ENCODE results near the gene CLIP2.
"Not testable (repeated sequence)": the region's sequence is repeated elsewhere in the genome, so short reads cannot be mapped to it uniquely, and the experiment has no call there.

Gene CLIP2

GRCh38 chr7:74289018-74289658 lies at the start of gene CLIP2:
Gene CLIP2 (plus strand): TSS chr7:74289407. CDS start chr7:74317547, 28,140 bp downstream.
- peak; percentile 58 to 61 for DNase-seq (ENCODE audit: low read depth in 2 of 2)

- DNase-seq (ENCODE audit: low read depth in 2 of 2) = no peak
Measured at GRCh38 chr7:74240482-74240881, 48.7 kb upstream of the CLIP2 start.

- DNase-seq (ENCODE audit: low read depth in 2 of 2) = no peak
Measured at GRCh38 chr7:74242122-74242443, 47.1 kb upstream of the CLIP2 start.

GRCh38 chr7:74246497-74246896 lies 42.7 kb upstream of the CLIP2 start:
- DNase-seq (ENCODE audit: low read depth in 2 of 2) = no peak

GRCh38 chr7:74248156-74248555 lies 41.1 kb upstream of the CLIP2 start:
- DNase-seq (ENCODE audit: low read depth in 2 of 2) = no peak

GRCh38 chr7:74249058-74249457 lies 40.1 kb upstream of the CLIP2 start:
- not testable (repeated sequence) for DNase-seq (ENCODE audit: low read depth in 2 of 2)

GRCh38 chr7:74252893-74253292 lies 36.3 kb upstream of the CLIP2 start:
- DNase-seq (ENCODE audit: low read depth in 2 of 2) = no peak

- DNase-seq (ENCODE audit: low read depth in 2 of 2) = no peak
Measured at GRCh38 chr7:74253331-74253730, 35.9 kb upstream of the CLIP2 start.

- no peak for DNase-seq (ENCODE audit: low read depth in 2 of 2)
Measured at GRCh38 chr7:74253835-74254128, 35.4 kb upstream of the CLIP2 start.

- peak; percentile 86 to 88 for DNase-seq (ENCODE audit: low read depth in 2 of 2)
Measured at GRCh38 chr7:74254129-74254857, 34.9 kb upstream of the CLIP2 start, which contains the start of gene RFC2. Gene RFC2 (minus strand): TSS chr7:74254399. CDS start chr7:74254383, 16 bp downstream.

- DNase-seq (ENCODE audit: low read depth in 2 of 2) = no peak
Measured at GRCh38 chr7:74254858-74255379, 34.3 kb upstream of the CLIP2 start.

- DNase-seq (ENCODE audit: low read depth in 2 of 2) = not testable (repeated sequence)
Measured at GRCh38 chr7:74255461-74255860, 33.7 kb upstream of the CLIP2 start.

GRCh38 chr7:74256491-74257408 lies 32.5 kb upstream of the CLIP2 start:
- peak; percentile 75 to 76 for DNase-seq (ENCODE audit: low read depth in 2 of 2)

- no peak for DNase-seq (ENCODE audit: low read depth in 2 of 2)
Measured at GRCh38 chr7:74258639-74259038, 30.6 kb upstream of the CLIP2 start.

GRCh38 chr7:74262639-74263398 lies 26.4 kb upstream of the CLIP2 start:
- no peak for DNase-seq (ENCODE audit: low read depth in 2 of 2)

- DNase-seq (ENCODE audit: low read depth in 2 of 2) = no peak
Measured at GRCh38 chr7:74263399-74264120, 25.6 kb upstream of the CLIP2 start.

- no peak for DNase-seq (ENCODE audit: low read depth in 2 of 2)
Measured at GRCh38 chr7:74266191-74266963, 22.8 kb upstream of the CLIP2 start.

GRCh38 chr7:74267756-74268565 lies 21.2 kb upstream of the CLIP2 start:
- DNase-seq (ENCODE audit: low read depth in 2 of 2) = no peak

- DNase-seq (ENCODE audit: low read depth in 2 of 2) = peak; percentile 62 to 63
Measured at GRCh38 chr7:74269757-74270277, 19.4 kb upstream of the CLIP2 start.

Measured in fibroblast of skin of left quadriceps (primary cell).